Retinal pigment epithelial cell (primary cell): Measurements from ENCODE around the gene YAP1.

Experiments
- DNase-seq: peaks from one replicate; pipeline ENCODE4 v3.0.0-alpha.2; 2010; ENCODE audit warnings: low read depth
- H3K4me3 ChIP-seq: 2 replicates; pipeline ENCODE4 v1.5.1; 2011; ENCODE audit warnings: mild to moderate bottlenecking, low read length, control low read depth, moderate library complexity
- TF ChIP-seq, protein P1 (sequence below): conservative IDR thresholded peaks from 2 replicates; pipeline ENCODE4 v1.5.1; 2011; ENCODE audit warnings: low read depth, low read length, control low read depth, inconsistent platforms

The YAP1 gene

DNA sequence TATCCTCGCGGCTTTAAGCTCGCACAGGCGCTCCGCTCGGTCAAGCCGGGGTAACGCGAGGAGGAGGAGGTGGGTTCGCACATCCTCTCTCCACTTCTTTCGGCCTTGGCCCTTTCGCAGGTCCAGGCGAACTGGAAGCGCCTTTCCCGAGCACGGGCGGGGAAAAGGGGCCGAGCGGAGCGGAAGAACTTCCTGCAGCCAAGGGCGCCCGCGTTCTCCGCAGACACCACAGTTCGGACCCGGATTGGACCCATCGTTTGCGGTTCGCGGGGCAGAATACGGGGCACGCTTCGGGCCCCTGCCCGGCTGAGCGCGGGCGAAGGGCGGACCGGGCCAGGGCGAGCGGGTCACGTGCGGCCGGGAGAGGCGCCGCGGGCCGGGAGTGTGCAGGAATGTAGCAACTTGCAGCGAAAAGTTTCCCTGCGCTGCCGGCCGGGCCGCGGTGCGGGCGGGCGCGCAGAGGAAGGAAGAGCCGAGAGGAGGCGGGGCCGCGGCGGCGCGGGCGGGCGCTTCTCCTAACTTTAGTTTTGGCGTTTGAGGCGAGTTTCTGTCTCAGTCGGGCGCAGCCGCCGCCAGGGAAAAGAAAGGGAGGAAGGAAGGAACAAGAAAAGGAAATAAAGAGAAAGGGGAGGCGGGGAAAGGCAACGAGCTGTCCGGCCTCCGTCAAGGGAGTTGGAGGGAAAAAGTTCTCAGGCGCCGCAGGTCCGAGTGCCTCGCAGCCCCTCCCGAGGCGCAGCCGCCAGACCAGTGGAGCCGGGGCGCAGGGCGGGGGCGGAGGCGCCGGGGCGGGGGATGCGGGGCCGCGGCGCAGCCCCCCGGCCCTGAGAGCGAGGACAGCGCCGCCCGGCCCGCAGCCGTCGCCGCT, at the start of gene YAP1:
TSS of gene YAP1 (plus strand) at position 552 of the 865 bp plus-strand sequence. CDS start 402 bp downstream, outside the sequence.
- H3K4me3 ChIP-seq = peak within 1 kb of the TSS; percentile 90
- TF ChIP-seq, protein P1, sequence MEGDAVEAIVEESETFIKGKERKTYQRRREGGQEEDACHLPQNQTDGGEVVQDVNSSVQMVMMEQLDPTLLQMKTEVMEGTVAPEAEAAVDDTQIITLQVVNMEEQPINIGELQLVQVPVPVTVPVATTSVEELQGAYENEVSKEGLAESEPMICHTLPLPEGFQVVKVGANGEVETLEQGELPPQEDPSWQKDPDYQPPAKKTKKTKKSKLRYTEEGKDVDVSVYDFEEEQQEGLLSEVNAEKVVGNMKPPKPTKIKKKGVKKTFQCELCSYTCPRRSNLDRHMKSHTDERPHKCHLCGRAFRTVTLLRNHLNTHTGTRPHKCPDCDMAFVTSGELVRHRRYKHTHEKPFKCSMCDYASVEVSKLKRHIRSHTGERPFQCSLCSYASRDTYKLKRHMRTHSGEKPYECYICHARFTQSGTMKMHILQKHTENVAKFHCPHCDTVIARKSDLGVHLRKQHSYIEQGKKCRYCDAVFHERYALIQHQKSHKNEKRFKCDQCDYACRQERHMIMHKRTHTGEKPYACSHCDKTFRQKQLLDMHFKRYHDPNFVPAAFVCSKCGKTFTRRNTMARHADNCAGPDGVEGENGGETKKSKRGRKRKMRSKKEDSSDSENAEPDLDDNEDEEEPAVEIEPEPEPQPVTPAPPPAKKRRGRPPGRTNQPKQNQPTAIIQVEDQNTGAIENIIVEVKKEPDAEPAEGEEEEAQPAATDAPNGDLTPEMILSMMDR = no peak

DNA sequence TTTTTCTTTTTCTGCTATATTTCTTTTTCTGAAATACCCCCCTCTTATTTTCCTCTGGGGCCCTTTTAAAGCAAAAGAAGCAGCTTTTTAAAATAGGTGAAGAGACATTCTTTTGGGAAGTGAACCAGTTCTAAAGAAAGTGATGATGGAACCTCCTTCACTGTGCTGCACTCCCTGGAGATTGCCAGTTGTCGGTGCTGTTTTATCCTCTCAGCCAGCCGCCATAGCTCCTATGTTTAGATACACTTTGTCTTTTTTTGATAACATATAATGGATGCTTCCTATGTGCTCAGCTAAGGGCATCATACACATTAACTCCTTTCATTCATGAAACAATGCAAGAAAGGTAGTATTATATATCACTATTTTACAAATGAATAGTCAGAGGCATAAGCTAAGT, 49.0 kb upstream of the YAP1 start:
- no peak for DNase-seq
- no peak overlapping the region for H3K4me3 ChIP-seq
- TF ChIP-seq, protein P1 = peak; percentile 39

More for the DNA sequence above, at the start of gene YAP1:
- DNase-seq = peak; percentile 62

DNA sequence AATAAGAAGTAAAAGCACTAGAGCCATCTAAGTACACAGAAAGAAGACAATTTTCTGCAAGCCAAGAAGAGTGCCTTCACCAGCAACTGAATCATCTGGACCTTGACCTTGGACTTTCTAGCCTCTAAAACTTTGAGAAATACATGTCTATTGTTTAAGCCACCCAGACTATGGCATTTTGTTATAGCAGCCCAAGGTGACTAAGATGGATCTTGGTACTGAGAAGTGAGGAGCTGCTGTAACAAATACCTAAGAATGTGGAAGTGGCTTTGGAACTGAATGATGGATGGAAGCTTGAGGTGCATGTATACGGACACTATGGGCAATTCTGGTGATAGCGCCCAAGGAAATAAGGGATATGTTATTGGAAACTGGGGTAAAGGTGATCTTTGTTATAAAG, 48.1 kb upstream of the YAP1 start:
- no peak for DNase-seq
- TF ChIP-seq, protein P1 = no peak

DNA sequence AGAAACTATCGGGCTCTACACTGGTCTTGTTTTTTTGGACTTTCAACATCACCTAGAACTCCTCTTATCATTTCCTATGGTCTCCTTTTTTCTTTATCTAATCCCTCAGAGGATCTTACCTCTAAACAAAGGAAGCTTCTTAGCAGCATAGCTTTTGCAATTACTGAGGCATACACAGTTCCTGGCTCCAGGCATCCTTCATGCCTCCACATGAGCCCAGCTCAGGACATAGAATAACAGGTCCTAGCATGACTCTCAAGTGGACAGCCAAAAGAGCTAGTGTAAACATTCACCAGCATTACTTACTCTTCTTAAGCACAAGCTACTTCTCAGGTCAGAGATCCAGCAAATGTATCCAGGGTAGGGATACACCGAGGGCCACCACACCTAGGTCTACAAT, 45.9 kb upstream of the YAP1 start:
- TF ChIP-seq, protein P1 = no peak
- H3K4me3 ChIP-seq = no peak overlapping the region
- no peak for DNase-seq

More for the DNA sequence above, 48.1 kb upstream of the YAP1 start:
- H3K4me3 ChIP-seq = no peak overlapping the region

DNA sequence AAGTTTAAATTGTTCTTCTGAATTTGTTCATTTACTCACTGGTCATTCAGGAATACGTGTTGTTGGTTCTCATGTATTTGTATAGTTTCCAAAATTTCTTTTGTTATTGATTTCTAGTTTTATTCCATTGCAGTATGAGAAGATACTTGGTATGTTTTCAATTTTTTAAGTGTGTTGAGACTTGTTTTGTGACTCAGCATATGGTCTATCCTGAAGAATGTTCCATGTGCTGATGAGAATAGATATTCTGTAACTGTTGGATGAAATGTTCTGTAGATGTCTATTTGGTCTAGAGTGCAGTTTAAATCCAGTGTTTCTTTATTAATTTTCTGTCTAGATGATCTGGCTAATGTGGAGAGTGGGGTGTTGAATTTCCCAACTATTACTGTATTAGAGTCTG, 39.5 kb upstream of the YAP1 start:
- TF ChIP-seq, protein P1 = no peak
- no peak overlapping the region for H3K4me3 ChIP-seq
- no peak for DNase-seq

DNA sequence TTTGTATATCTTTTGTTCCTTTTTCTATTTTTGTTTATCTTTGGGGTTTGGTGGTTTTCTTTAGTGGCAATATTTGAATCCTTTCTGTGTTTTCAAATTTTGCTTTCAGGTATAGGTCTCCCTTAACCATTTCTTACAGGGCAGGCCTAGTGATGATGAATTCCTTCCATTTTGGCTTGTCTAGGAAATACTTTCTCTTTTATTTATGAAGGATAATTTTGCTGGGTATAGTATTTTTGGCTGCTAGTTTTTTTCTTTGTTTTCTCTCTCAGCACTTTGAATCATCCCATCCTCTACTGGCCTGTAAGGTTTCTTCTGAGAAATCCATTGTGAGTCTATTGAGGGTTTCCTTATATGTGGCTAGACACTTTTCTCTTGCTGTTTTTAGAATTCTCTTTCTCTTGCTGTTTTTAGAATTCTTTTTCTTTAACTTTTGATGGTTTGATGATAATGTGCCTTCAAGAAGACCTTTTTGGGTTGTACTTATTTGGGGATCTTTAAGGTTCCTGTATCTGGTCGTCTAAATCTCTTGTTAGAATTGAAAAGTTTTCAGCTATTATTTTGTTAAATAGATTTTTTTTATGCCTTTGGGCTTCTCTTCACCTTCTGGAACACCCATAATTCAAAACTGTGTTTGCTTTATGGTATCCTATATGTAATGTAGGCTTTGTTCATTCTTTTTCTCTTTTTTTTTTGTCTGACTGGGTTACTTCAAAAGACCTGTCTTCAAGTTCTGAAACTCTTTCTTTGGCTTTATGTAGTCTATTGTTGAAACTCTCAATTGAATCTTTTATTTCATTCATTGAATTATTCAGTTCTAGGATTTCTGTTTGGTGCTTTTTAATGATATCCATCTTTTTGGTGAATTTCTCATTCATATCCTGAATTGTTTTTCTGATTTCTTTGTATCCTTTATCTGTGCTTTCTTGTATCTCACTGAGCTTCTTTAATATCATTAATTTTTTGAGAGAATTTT, 38.5 kb upstream of the YAP1 start:
- H3K4me3 ChIP-seq = no peak overlapping the region
- no peak for DNase-seq

More for the DNA sequence above, 38.5 kb upstream of the YAP1 start:
- TF ChIP-seq, protein P1 = no peak
